ENCODE results near the gene CPEB1.
"Not testable (repeated sequence)": the region's sequence is repeated elsewhere in the genome, so short reads cannot be mapped to it uniquely, and the experiment has no call there.

The CPEB1 gene

GRCh38 chr15:82649226-82649999 lies 2.2 kb upstream of the CPEB1 start:
- Histone ChIP-seq H3K27ac (ENCODE audit: low read depth, low read length) (no peak overlapping the region), H3K36me3 (ENCODE audit: control insufficient read depth, insufficient read depth, low read length) (no peaks in the 10 kb centered on the region), H3K27me3 (ENCODE audit: control insufficient read depth, insufficient read depth, low read length) (peaks cover 56% of the 10 kb centered on the region), H3K9me3 (ENCODE audit: control insufficient read depth, insufficient read depth, low read length) (0 out of 2 replicates have a peak, but pooled peaks cover 2% of the 10 kb centered on the region), H3K4me1 (ENCODE audit: control insufficient read depth, insufficient read depth, low read length) (no peaks in the 10 kb centered on the region), H3K4me3 (ENCODE audit: low read depth, low read length) (no peak overlapping the region), H3K9ac (ENCODE audit: low read depth, low read length) (no peak overlapping the region)

- H3K4me1 ChIP-seq (ENCODE audit: control insufficient read depth, insufficient read depth, low read length) = no peaks in the 10 kb centered on the region
- H3K9ac ChIP-seq (ENCODE audit: low read depth, low read length) = no peak overlapping the region
- peaks cover 59% of the 10 kb centered on the region for H3K27me3 ChIP-seq (ENCODE audit: control insufficient read depth, insufficient read depth, low read length)
- no peaks in the 10 kb centered on the region for H3K36me3 ChIP-seq (ENCODE audit: control insufficient read depth, insufficient read depth, low read length)
- no peak overlapping the region for H3K27ac ChIP-seq (ENCODE audit: low read depth, low read length)
- H3K9me3 ChIP-seq (ENCODE audit: control insufficient read depth, insufficient read depth, low read length) = 0 out of 2 replicates have a peak, but pooled peaks cover 2% of the 10 kb centered on the region
- peak overlapping the region; percentile 50 for H3K4me3 ChIP-seq (ENCODE audit: low read depth, low read length)
Observed at GRCh38 chr15:82648257-82649103, 1.3 kb upstream of the CPEB1 start.

DNA sequence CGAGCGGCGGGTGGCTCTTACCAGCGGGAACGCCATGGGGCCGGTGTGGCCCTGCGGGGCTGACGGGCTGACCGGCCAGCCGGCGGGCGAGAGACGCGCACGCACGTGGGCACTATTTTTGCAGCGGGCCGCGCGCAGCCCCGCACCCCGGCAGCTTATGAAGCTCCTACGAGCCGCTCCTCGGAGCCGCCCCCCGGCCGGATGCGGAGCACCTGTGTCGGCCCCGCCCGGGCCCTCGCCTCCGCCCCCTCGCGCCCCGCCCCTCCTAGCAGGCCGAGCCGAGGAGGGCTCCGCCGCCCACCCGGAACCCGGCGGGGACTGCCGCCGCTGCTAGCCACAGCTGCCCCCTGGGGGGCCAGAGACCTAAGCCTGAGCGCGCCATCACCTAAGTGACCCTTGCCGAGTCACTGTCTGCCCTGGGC lies 683 bp upstream of the CPEB1 start:
- H3K27ac ChIP-seq (ENCODE audit: low read depth, low read length) = no peak overlapping the region
- 0 out of 2 replicates have a peak, but pooled peaks cover 2% of the 10 kb centered on the region for H3K9me3 ChIP-seq (ENCODE audit: control insufficient read depth, insufficient read depth, low read length)
- peak overlapping the region; percentile 50 for H3K4me3 ChIP-seq (ENCODE audit: low read depth, low read length)
- H3K27me3 ChIP-seq (ENCODE audit: control insufficient read depth, insufficient read depth, low read length) = peaks cover 59% of the 10 kb centered on the region
- no peaks in the 10 kb centered on the region for H3K36me3 ChIP-seq (ENCODE audit: control insufficient read depth, insufficient read depth, low read length)
- H3K9ac ChIP-seq (ENCODE audit: low read depth, low read length) = no peak overlapping the region
- no peaks in the 10 kb centered on the region for H3K4me1 ChIP-seq (ENCODE audit: control insufficient read depth, insufficient read depth, low read length)

DNA sequence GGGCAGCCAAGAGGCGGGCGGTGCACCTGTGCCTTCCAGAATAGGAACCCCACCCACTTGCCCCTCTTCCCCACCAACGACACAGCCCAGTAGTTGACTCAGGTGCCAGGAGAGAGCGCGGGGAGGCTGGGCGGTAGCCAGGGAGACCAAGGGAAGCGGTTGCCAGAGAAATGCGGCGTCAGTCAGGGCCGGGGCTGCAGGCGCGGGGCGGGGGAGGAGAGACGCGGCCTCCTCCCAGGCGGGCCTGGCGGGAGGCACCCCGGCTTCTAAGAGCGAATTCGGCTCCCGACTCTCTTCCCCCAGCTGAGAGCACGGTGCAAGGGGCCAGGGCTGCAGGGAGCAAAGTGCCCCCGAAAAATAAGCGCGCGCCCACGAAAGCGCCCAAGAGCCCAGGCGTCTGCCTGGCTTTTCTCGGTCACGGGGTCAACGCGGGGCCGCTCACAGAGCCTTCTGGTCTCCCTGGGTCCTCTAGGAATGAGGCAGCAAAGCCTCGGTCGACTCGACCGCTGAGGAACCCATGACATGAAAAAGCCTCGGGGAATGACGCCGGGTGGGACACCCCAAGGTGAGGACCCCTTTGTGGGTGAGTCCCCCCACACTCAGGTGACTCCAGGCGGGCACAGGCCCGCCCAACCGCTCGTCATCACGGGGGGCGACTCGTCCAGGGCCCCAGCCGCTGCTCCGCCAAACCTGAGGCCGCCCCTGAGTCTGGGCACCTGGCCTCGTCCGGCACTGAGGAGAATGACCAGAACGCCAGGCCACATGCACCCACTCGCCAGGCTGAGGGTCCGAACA lies 716 bp downstream of the CPEB1 start:
- Histone ChIP-seq H3K9ac (ENCODE audit: low read depth, low read length) (no peak overlapping the region), H3K27me3 (ENCODE audit: control insufficient read depth, insufficient read depth, low read length) (peaks cover 59% of the 10 kb centered on the region), H3K4me3 (ENCODE audit: low read depth, low read length) (peak overlapping the region; percentile 51), H3K4me1 (ENCODE audit: control insufficient read depth, insufficient read depth, low read length) (peaks cover 1% of the 10 kb centered on the region), H3K27ac (ENCODE audit: low read depth, low read length) (no peak overlapping the region), H3K9me3 (ENCODE audit: control insufficient read depth, insufficient read depth, low read length) (0 out of 2 replicates have a peak, but pooled peaks cover 2% of the 10 kb centered on the region), H3K36me3 (ENCODE audit: control insufficient read depth, insufficient read depth, low read length) (no peaks in the 10 kb centered on the region)

GRCh38 chr15:82644967-82645852 lies 2.0 kb downstream of the CPEB1 start:
- not testable (repeated sequence) for H3K27ac ChIP-seq (ENCODE audit: low read depth, low read length); H3K9me3 ChIP-seq (ENCODE audit: control insufficient read depth, insufficient read depth, low read length); H3K36me3 ChIP-seq (ENCODE audit: control insufficient read depth, insufficient read depth, low read length); H3K4me3 ChIP-seq (ENCODE audit: low read depth, low read length); H3K9ac ChIP-seq (ENCODE audit: low read depth, low read length); H3K4me1 ChIP-seq (ENCODE audit: control insufficient read depth, insufficient read depth, low read length)
- H3K27me3 ChIP-seq (ENCODE audit: control insufficient read depth, insufficient read depth, low read length) = peaks cover 57% of the 10 kb centered on the region

DNA sequence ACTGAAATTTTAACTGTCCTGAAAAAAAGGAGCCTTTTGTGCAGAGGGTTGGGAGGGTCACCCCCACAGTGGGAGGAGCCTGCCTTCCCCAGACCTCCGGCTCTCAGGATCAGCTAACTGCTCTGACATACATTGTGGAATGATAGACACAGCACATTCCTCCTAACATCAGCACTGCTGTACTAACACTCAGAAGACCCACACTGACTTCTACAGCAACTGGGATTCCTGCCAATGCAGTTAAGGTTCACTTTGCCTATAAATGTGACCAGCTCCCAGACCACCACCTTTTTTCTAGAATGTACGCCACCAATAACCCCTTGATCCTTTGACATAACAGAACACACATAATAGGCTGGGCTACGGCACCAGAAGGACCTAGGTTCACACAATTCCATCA lies 3.2 kb downstream of the CPEB1 start:
- H3K36me3 ChIP-seq (ENCODE audit: control insufficient read depth, insufficient read depth, low read length) = no peaks in the 10 kb centered on the region
- no peak overlapping the region for H3K27ac ChIP-seq (ENCODE audit: low read depth, low read length)
- H3K4me1 ChIP-seq (ENCODE audit: control insufficient read depth, insufficient read depth, low read length) = peaks cover 9% of the 10 kb centered on the region
- 0 out of 2 replicates have a peak, but pooled peaks cover 2% of the 10 kb centered on the region for H3K9me3 ChIP-seq (ENCODE audit: control insufficient read depth, insufficient read depth, low read length)
- no peak overlapping the region for H3K9ac ChIP-seq (ENCODE audit: low read depth, low read length)
- no peak overlapping the region for H3K4me3 ChIP-seq (ENCODE audit: low read depth, low read length)
- peaks cover 45% of the 10 kb centered on the region for H3K27me3 ChIP-seq (ENCODE audit: control insufficient read depth, insufficient read depth, low read length)

DNA sequence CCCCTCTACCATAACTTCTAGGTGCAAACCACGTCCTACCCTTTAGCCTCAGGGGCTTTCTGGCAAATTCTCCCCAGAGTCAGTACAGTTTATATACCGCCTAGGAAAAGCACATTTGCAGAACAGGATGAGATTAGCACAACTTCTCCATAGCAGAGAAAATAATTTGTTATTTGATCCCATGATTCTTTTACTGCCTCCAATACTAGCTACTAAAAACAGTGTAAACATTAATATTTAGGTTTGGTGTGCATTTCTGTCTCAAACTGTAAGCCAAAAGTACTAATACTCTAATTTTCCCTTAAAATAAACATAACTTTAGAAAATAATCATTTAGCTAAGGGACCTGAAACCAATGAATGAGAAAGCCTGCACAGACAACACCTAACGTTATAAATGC lies 4.5 kb downstream of the CPEB1 start:
- Histone ChIP-seq H3K36me3 (ENCODE audit: control insufficient read depth, insufficient read depth, low read length) (no peaks in the 10 kb centered on the region), H3K4me1 (ENCODE audit: control insufficient read depth, insufficient read depth, low read length) (peaks cover 9% of the 10 kb centered on the region), H3K27ac (ENCODE audit: low read depth, low read length) (no peak overlapping the region), H3K9me3 (ENCODE audit: control insufficient read depth, insufficient read depth, low read length) (0 out of 2 replicates have a peak, but pooled peaks cover 2% of the 10 kb centered on the region), H3K4me3 (ENCODE audit: low read depth, low read length) (no peak overlapping the region), H3K9ac (ENCODE audit: low read depth, low read length) (no peak overlapping the region), H3K27me3 (ENCODE audit: control insufficient read depth, insufficient read depth, low read length) (peaks cover 32% of the 10 kb centered on the region)

DNA sequence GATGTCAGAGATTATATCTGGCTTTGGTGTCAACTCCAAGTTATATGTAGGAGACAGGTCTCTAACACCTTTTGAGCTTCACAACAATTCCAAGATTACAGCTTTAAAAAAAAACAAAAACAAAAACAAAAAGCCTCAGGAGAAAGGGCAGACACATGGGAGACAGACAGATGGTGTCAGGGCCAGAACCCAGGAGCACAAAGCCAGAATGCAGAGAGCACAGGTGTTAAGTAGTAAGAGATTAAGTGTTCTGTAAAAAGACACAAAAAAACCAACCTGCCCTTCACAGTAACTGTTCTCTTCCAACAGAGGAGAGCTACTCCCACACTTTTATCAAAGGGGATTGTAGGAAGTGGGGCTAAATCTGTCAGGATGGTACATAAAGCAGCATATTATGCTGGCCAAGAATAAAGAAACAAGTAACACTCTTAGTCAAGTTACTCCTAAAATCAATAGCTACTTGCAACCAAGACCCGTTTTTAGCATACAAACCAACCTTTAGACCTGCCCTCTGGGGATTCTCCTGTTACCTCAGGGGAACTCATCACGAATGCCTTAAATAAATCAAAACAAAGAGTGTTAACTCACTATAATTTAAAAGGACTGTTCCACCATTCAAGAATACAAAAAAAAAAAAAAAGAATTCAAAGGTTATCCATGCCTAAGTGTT lies 5.9 kb downstream of the CPEB1 start:
- Histone ChIP-seq H3K9me3 (ENCODE audit: control insufficient read depth, insufficient read depth, low read length) (no peaks in the 10 kb centered on the region), H3K4me1 (ENCODE audit: control insufficient read depth, insufficient read depth, low read length) (peaks cover 9% of the 10 kb centered on the region), H3K27ac (ENCODE audit: low read depth, low read length) (no peak overlapping the region), H3K9ac (ENCODE audit: low read depth, low read length) (no peak overlapping the region), H3K4me3 (ENCODE audit: low read depth, low read length) (no peak overlapping the region), H3K36me3 (ENCODE audit: control insufficient read depth, insufficient read depth, low read length) (no peaks in the 10 kb centered on the region), H3K27me3 (ENCODE audit: control insufficient read depth, insufficient read depth, low read length) (peaks cover 21% of the 10 kb centered on the region)

DNA sequence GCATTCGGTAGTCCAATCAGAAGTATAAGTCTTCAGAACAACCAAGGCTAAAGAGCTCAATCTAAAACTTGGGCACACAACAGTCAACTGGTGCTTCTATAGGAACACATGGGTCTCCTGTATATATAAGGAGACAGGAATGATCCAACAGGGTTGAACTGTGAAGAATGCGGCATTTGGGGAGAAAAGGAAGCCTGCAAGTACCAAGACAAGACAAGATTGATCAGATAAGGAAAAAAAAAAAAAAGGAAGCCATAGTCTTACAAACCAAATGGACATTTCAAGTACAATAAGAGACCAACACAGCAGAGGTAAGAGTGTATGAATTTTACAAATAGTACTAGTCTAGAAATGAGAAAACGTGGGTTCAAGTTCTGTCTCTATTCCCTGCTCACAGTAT lies 6.5 kb downstream of the CPEB1 start:
- peaks cover 9% of the 10 kb centered on the region for H3K4me1 ChIP-seq (ENCODE audit: control insufficient read depth, insufficient read depth, low read length)
- no peaks in the 10 kb centered on the region for H3K9me3 ChIP-seq (ENCODE audit: control insufficient read depth, insufficient read depth, low read length)
- H3K36me3 ChIP-seq (ENCODE audit: control insufficient read depth, insufficient read depth, low read length) = no peaks in the 10 kb centered on the region
- peaks cover 18% of the 10 kb centered on the region for H3K27me3 ChIP-seq (ENCODE audit: control insufficient read depth, insufficient read depth, low read length)
- no peak overlapping the region for H3K27ac ChIP-seq (ENCODE audit: low read depth, low read length)
- no peak overlapping the region for H3K9ac ChIP-seq (ENCODE audit: low read depth, low read length)
- H3K4me3 ChIP-seq (ENCODE audit: low read depth, low read length) = no peak overlapping the region

Data from HUES48 (cell line).